CD4-positive, CD25-positive, alpha-beta regulatory T cell (primary cell): ENCODE measurements around the gene CDKN3. TPM values are rescaled to one million over a fixed set of nuclear protein-coding genes. Genes with fewer than 3 reads are reported as not detected.
"Not testable (repeated sequence)": the region's sequence is repeated elsewhere in the genome, so short reads cannot be mapped to it uniquely, and the experiment has no call there.

Experiments
- ATAC-seq, 2 donors: fragments of 150-1000 bp; cut with Tn5 transposase; one replicate each; pipeline ENCODE4 v1.10.0; 2021; ENCODE audit warnings: low read depth in 2 of 2, moderate number of reproducible peaks in 2 of 2, moderate library complexity in 1 of 2
- DNase-seq, 3 donors: peaks; one replicate each; pipeline versions ENCODE4 v3.0.0 to v3.0.0-alpha.2; 2012 to 2022; ENCODE audit warnings: mixed read lengths in 1 of 3
- H3K27ac ChIP-seq: one replicate; pipeline ENCODE4 v1.7.0; 2013; ENCODE audit warnings: mild to moderate bottlenecking, low read length; ENCODE audit not compliant: insufficient read depth, poor library complexity, severe bottlenecking
- H3K27me3 ChIP-seq: one replicate; pipeline ENCODE4 v1.7.0; 2013; ENCODE audit warnings: low read length; ENCODE audit not compliant: control insufficient read depth, insufficient read depth
- H3K36me3 ChIP-seq: one replicate; pipeline ENCODE4 v1.7.0; 2013; ENCODE audit warnings: mild to moderate bottlenecking, low read length, moderate library complexity; ENCODE audit not compliant: control insufficient read depth, insufficient read depth
- H3K4me1 ChIP-seq: 2 replicates; pipeline ENCODE4 v1.7.0; 2013; ENCODE audit warnings: mild to moderate bottlenecking, low read length; ENCODE audit not compliant: insufficient read depth, control insufficient read depth, poor library complexity, severe bottlenecking
- H3K4me3 ChIP-seq: one replicate; pipeline ENCODE4 v1.7.0; 2013; ENCODE audit warnings: low read depth, mild to moderate bottlenecking, low read length, moderate library complexity
- H3K9me3 ChIP-seq, 2 experiments: 1 replicate in 1 of 2; 2 replicates in 1 of 2; pipeline ENCODE4 v1.7.0; 2013; ENCODE audit warnings: low read length in 2 of 2, mild to moderate bottlenecking in 1 of 2, moderate library complexity in 1 of 2; ENCODE audit not compliant: control insufficient read depth in 2 of 2
- H3K27ac Mint-ChIP-seq, 3 donors: one replicate each; pipeline ENCODE4 v1.8.0; 2020 to 2022; ENCODE audit warnings: mild to moderate bottlenecking in 3 of 3, mixed read lengths in 3 of 3, moderate library complexity in 2 of 3
- H3K27me3 Mint-ChIP-seq: one replicate; pipeline ENCODE4 v1.8.0; 2022; ENCODE audit warnings: mild to moderate bottlenecking, mixed read lengths
- H3K36me3 Mint-ChIP-seq: one replicate; pipeline ENCODE4 v1.8.0; 2020; ENCODE audit warnings: mixed read lengths
- H3K4me1 Mint-ChIP-seq, 4 donors: one replicate each; pipeline ENCODE4 v1.8.0; 2020 to 2022; ENCODE audit warnings: mixed read lengths in 4 of 4, mild to moderate bottlenecking in 1 of 4
- H3K4me3 Mint-ChIP-seq, 4 donors: one replicate each; pipeline ENCODE4 v1.8.0; 2020 to 2022; ENCODE audit warnings: mild to moderate bottlenecking in 4 of 4, mixed read lengths in 4 of 4, moderate library complexity in 3 of 4
- H3K9me3 Mint-ChIP-seq, 7 donors: one replicate each; pipeline ENCODE4 v1.8.0; 2020 to 2022; ENCODE audit warnings: mixed read lengths in 7 of 7, mild to moderate bottlenecking in 3 of 7, moderate library complexity in 2 of 7
- polyA plus RNA-seq, 4 donors: library from polyadenylated mRNA; unstranded; fragments of 300-500 nt; fragmentation: Illumina TruSeq; gene quantifications; one replicate each; pipeline ENCODE4 v1.2.3, GENCODE V29; 2021
- total RNA-seq: library from RNA; stranded (reverse); gene quantifications from one replicate; pipeline ENCODE4 v1.2.3, GENCODE V29; 2022

The CDKN3 gene
- total and polyA plus RNA-seq, 5 donors from 2014 or later: 9.3 to 20.7 (median 14.2) TPM

GRCh38 chr14:54450535-54450934 is 53.7 kb downstream of the CDKN3 start:
- Histone ChIP-seq H3K27ac (no peak overlapping the region), H3K36me3 (no peaks in the 10 kb centered on the region), H3K27me3 (peaks cover 3% of the 10 kb centered on the region), H3K4me3 (no peak overlapping the region), H3K9me3 (no peaks in the 10 kb centered on the region), H3K4me1 (no peaks in the 10 kb centered on the region)
- no peaks in the 10 kb centered on the region for H3K36me3 Mint-ChIP-seq
- H3K27me3 Mint-ChIP-seq: peaks cover 12% of the 10 kb centered on the region
- no peak overlapping the region for H3K4me3 Mint-ChIP-seq
- H3K9me3 Mint-ChIP-seq: peaks cover 0 to 2% (median 0%) of the 10 kb centered on the region in 7 donors
- peak in 1 of 2 donors; percentile 50 for ATAC-seq
- no peak for DNase-seq
- H3K27ac Mint-ChIP-seq: peak overlapping the region in 1 of 3 donors; percentile 71
- no peaks in the 10 kb centered on the region for H3K4me1 Mint-ChIP-seq

- H3K27me3 ChIP-seq: peaks cover 3% of the 10 kb centered on the region
- H3K4me1 ChIP-seq: no peaks in the 10 kb centered on the region
- no peak overlapping the region for H3K4me3 ChIP-seq
- H3K9me3 ChIP-seq: no peaks in the 10 kb centered on the region
- no peak overlapping the region for H3K4me3 Mint-ChIP-seq
- H3K4me1 Mint-ChIP-seq: no peaks in the 10 kb centered on the region
- H3K36me3 ChIP-seq: no peaks in the 10 kb centered on the region
- ATAC-seq: no peak
- peaks cover 6% of the 10 kb centered on the region for H3K27me3 Mint-ChIP-seq
- H3K27ac ChIP-seq: no peak overlapping the region
- DNase-seq: no peak
- H3K27ac Mint-ChIP-seq: no peak overlapping the region
- no peaks in the 10 kb centered on the region for H3K36me3 Mint-ChIP-seq
- peaks cover 0 to 2% (median 0%) of the 10 kb centered on the region in 7 donors for H3K9me3 Mint-ChIP-seq
Observed at GRCh38 chr14:54451121-54451601, 54.4 kb downstream of the CDKN3 start.

- Histone ChIP-seq H3K9me3 (no peaks in the 10 kb centered on the region), H3K4me3 (no peak overlapping the region), H3K27ac (no peak overlapping the region), H3K4me1 (no peaks in the 10 kb centered on the region), H3K36me3 (no peaks in the 10 kb centered on the region), H3K27me3 (peaks cover 3% of the 10 kb centered on the region)
- no peak overlapping the region for H3K4me3 Mint-ChIP-seq
- ATAC-seq (no peak), DNase-seq (no peak)
- no peak overlapping the region for H3K27ac Mint-ChIP-seq
- H3K4me1 Mint-ChIP-seq: no peaks in the 10 kb centered on the region
- H3K9me3 Mint-ChIP-seq: peaks cover 0 to 2% (median 0%) of the 10 kb centered on the region in 7 donors
- peaks cover 4% of the 10 kb centered on the region for H3K27me3 Mint-ChIP-seq
- no peaks in the 10 kb centered on the region for H3K36me3 Mint-ChIP-seq
Observed at GRCh38 chr14:54451961-54452360, 55.2 kb downstream of the CDKN3 start.

GRCh38 chr14:54453252-54453651 is 56.4 kb downstream of the CDKN3 start:
- Mint-ChIP-seq H3K27ac (no peak overlapping the region), H3K9me3 (peaks cover 0 to under 1% (median 0%) of the 10 kb centered on the region in 7 donors), H3K4me3 (no peak overlapping the region), H3K4me1 (no peaks in the 10 kb centered on the region), H3K27me3 (no peaks in the 10 kb centered on the region), H3K36me3 (no peaks in the 10 kb centered on the region)
- Histone ChIP-seq H3K4me3 (no peak overlapping the region), H3K36me3 (no peaks in the 10 kb centered on the region), H3K9me3 (no peaks in the 10 kb centered on the region), H3K27ac (no peak overlapping the region), H3K4me1 (no peaks in the 10 kb centered on the region), H3K27me3 (peaks cover 3% of the 10 kb centered on the region)
- DNase-seq: no peak
- no peak for ATAC-seq

- not testable (repeated sequence) for H3K9me3 ChIP-seq, H3K36me3 ChIP-seq, H3K27ac Mint-ChIP-seq, H3K27ac ChIP-seq, DNase-seq, H3K4me3 ChIP-seq, H3K36me3 Mint-ChIP-seq, H3K4me1 ChIP-seq, H3K4me3 Mint-ChIP-seq, H3K27me3 Mint-ChIP-seq, H3K27me3 ChIP-seq, H3K4me1 Mint-ChIP-seq, H3K9me3 Mint-ChIP-seq, ATAC-seq
Observed at GRCh38 chr14:54453990-54454389, 57.2 kb downstream of the CDKN3 start.

- H3K36me3 Mint-ChIP-seq: no peaks in the 10 kb centered on the region
- peaks cover 0 to 3% (median 0%) of the 10 kb centered on the region in 4 donors for H3K4me1 Mint-ChIP-seq
- H3K9me3 Mint-ChIP-seq: peaks cover 0 to 8% (median 1%) of the 10 kb centered on the region in 7 donors
- H3K36me3 ChIP-seq: no peaks in the 10 kb centered on the region
- H3K4me1 ChIP-seq: no peaks in the 10 kb centered on the region
- no peak for ATAC-seq
- H3K27ac Mint-ChIP-seq: no peak overlapping the region
- no peaks in the 10 kb centered on the region for H3K27me3 ChIP-seq
- H3K27me3 Mint-ChIP-seq: no peaks in the 10 kb centered on the region
- DNase-seq: no peak
- no peak overlapping the region for H3K4me3 Mint-ChIP-seq
- H3K9me3 ChIP-seq: peaks cover 0 to 5% of the 10 kb centered on the region in 2 experiments
- no peak overlapping the region for H3K27ac ChIP-seq
- H3K4me3 ChIP-seq: no peak overlapping the region
Observed at GRCh38 chr14:54455363-54455762, 58.6 kb downstream of the CDKN3 start.

- DNase-seq, H3K9me3 ChIP-seq, H3K4me1 ChIP-seq, ATAC-seq, H3K4me3 Mint-ChIP-seq, H3K27ac ChIP-seq, H3K36me3 ChIP-seq, H3K27ac Mint-ChIP-seq, H3K27me3 Mint-ChIP-seq, H3K27me3 ChIP-seq, H3K4me1 Mint-ChIP-seq, H3K36me3 Mint-ChIP-seq, H3K9me3 Mint-ChIP-seq, H3K4me3 ChIP-seq: not testable (repeated sequence)
Observed at GRCh38 chr14:54456820-54457608, 60.2 kb downstream of the CDKN3 start.

GRCh38 chr14:54457609-54457996 is 60.8 kb downstream of the CDKN3 start:
- Mint-ChIP-seq H3K9me3 (peaks cover 0 to 8% (median 2%) of the 10 kb centered on the region in 7 donors), H3K27ac (no peak overlapping the region), H3K27me3 (no peaks in the 10 kb centered on the region), H3K4me1 (peaks cover 0 to 3% (median 0%) of the 10 kb centered on the region in 4 donors), H3K36me3 (no peaks in the 10 kb centered on the region), H3K4me3 (no peak overlapping the region)
- H3K4me3 ChIP-seq: no peak overlapping the region
- peaks cover 0 to 5% of the 10 kb centered on the region in 2 experiments for H3K9me3 ChIP-seq
- H3K27me3 ChIP-seq: no peaks in the 10 kb centered on the region
- no peak for DNase-seq
- no peaks in the 10 kb centered on the region for H3K4me1 ChIP-seq
- no peaks in the 10 kb centered on the region for H3K36me3 ChIP-seq
- H3K27ac ChIP-seq: no peak overlapping the region
- ATAC-seq: no peak
